Measurements from ENCODE around the gene NBAS. TPM values are rescaled to one million over a fixed set of nuclear protein-coding genes. Genes with fewer than 3 reads are reported as not detected.
A peak's percentile ranks its signal among the peaks of the same experiment; 100 is the strongest.

The NBAS gene
- total and polyA plus RNA-seq, 5 experiments from 2014 or later: 19.0 to 35.0 (median 20.6) TPM

DNA sequence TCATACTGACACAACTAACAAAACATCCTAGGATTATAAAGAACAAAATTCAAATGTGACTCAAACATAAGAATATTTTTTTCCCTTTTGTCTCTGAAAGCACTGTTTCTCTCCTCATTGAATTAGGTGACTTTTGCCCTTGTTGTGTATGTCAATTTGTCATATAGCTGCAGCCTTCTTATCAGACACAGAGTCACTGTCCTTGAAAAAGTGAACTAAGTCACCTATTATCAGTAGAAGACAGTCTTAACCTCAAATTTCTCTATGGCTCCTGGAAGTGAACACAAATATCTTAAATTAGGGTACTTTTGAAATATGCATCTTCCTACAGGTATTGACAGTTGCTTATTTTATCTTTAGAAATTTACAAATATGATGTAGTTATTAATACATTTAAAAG lies 360.6 kb downstream of the NBAS start:
- DNase-seq (no peak), ATAC-seq (no peak)
- POLR2A ChIA-PET: no interaction called here
- Mint-ChIP-seq H3K9me3 (peaks cover 0 to 10% (median 3%) of the 10 kb centered on the region in 9 donors), H3K4me3 (no peak overlapping the region), H3K4me1 (no peaks in the 10 kb centered on the region), H3K27ac (no peak overlapping the region), H3K27me3 (no peaks in the 10 kb centered on the region), H3K36me3 (peaks cover 12 to 23% (median 16%) of the 10 kb centered on the region in 3 donors)

DNA sequence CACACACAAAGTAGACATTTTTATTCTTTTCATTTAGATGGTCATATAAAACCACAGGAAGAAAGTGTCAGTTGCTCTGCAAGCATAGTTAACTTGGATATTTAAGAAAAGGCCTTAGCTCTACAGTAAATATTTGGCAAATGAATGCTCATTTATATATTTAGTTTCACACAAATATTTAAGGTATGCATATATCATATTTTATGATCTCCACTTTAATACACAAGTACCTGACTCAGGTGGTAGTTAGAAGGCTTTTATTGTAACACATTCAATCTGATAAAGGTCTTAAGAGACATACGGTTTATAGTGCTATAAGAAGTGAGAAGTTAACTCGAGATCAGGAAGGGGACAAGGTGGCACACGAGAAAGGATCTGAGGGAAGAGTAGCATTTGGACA lies 363.1 kb downstream of the NBAS start:
- Mint-ChIP-seq H3K36me3 (peaks cover 0 to 15% (median 4%) of the 10 kb centered on the region in 3 donors), H3K4me1 (peaks cover 0 to 1% (median 0%) of the 10 kb centered on the region in 4 donors), H3K4me3 (no peak overlapping the region), H3K27ac (peak overlapping the region in 1 of 10 donors; percentile 11), H3K27me3 (no peaks in the 10 kb centered on the region), H3K9me3 (no peaks in the 10 kb centered on the region)
- DNase-seq: no peak
- no peak for ATAC-seq
- POLR2A ChIA-PET: no interaction called here

DNA sequence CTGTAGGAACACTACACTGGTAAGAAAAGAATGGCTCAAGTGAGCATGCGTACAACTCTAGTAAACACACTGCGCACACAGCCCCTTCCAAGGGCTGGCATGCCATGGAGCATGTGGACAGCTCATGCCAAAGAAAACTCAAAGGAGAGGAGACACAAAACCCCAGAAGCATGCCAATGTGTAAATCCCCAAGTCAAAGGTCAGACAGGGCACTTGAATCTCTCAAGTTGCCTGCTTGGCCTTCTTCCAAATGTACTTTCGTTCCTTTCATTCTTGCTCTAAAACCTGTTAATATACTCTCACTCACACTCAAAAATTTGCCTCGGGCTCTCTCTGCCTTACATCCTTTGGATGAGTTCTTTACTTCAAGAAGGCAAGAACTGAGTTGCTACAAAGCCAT lies 365.3 kb downstream of the NBAS start:
- DNase-seq (no peak), ATAC-seq (no peak)
- H3K27me3 Mint-ChIP-seq: no peaks in the 10 kb centered on the region
- H3K4me3 Mint-ChIP-seq: no peak overlapping the region
- H3K36me3 Mint-ChIP-seq: peaks cover 0 to 25% (median 4%) of the 10 kb centered on the region in 3 donors
- peaks cover 0 to 1% (median 0%) of the 10 kb centered on the region in 4 donors for H3K4me1 Mint-ChIP-seq
- POLR2A ChIA-PET: no interaction called here
- H3K27ac Mint-ChIP-seq: no peak overlapping the region
- H3K9me3 Mint-ChIP-seq: no peaks in the 10 kb centered on the region

DNA sequence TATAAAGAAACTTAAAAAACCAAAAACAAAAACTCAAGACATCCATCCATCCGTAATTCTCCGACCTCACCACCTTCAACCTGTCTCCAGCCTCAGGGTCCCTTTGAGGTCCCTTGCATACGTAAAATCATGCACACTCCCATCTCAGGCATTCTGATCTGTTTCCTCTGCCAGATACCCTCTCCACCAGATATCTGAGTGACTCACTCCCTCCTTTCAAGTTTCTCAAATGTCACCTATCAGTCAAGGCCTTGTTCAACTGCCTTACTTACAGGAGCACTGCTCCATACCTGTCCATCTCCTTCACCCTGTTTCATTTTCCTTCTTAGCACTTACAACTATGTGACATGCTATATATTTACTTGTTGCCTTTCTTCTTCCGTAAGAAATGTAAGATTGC lies 369.3 kb downstream of the NBAS start:
- POLR2A ChIA-PET: no interaction called here
- H3K27me3 Mint-ChIP-seq: no peaks in the 10 kb centered on the region
- no peak for DNase-seq
- H3K4me3 Mint-ChIP-seq: no peak overlapping the region
- peaks cover 0 to 46% (median 19%) of the 10 kb centered on the region in 3 donors for H3K36me3 Mint-ChIP-seq
- ATAC-seq: no peak
- peak overlapping the region in 1 of 10 donors; percentile 14 for H3K27ac Mint-ChIP-seq
- H3K4me1 Mint-ChIP-seq: peaks cover 0 to 1% (median 0%) of the 10 kb centered on the region in 4 donors
- no peaks in the 10 kb centered on the region for H3K9me3 Mint-ChIP-seq

DNA sequence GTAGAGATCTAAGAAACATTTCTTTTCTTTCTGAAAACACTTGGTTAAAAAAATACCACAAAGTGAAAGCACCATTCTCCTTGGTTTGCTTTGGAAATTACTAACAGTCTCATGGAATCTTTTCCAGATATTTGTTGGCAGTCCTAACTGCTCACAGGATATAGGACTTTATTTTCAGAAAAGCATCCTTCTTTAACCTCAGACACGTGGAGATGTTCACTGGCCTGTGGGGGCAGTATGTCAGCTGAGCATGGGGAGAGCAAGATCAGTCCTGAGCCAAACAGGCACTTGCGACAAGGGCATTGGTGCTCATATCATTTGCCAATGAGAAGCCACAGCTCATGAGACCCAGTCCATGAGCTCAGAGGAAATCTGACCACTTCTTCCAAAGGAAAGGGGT lies 371.9 kb downstream of the NBAS start:
- Mint-ChIP-seq H3K4me1 (peaks cover 0 to 1% (median 0%) of the 10 kb centered on the region in 4 donors), H3K9me3 (no peaks in the 10 kb centered on the region), H3K27me3 (no peaks in the 10 kb centered on the region), H3K27ac (no peak overlapping the region), H3K36me3 (peaks cover 6 to 61% (median 35%) of the 10 kb centered on the region in 3 donors), H3K4me3 (no peak overlapping the region)
- DNase-seq: no peak
- ATAC-seq: no peak
- POLR2A ChIA-PET: no interaction called here

DNA sequence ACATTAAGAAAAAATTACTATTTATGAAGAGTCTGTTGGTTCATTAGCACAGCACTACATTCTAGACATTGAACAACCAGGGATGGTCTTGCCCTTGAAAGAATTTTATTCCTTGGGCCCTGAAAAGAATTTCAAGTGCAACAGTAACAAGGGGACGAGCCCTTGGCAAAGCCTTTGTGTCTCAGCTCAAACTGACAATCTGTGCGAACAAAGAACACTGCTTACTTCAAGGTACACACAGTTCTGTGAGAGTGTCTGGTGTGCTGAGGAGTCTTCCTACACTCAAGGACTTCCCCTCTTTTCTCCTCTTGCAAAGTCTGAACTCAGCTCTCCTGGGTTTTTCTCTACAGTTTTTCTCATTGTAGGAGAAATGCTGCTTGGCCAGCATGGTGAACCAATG lies 373.4 kb downstream of the NBAS start:
- H3K36me3 Mint-ChIP-seq: peaks cover 6 to 66% (median 41%) of the 10 kb centered on the region in 3 donors
- H3K27me3 Mint-ChIP-seq: no peaks in the 10 kb centered on the region
- peak overlapping the region in 1 of 10 donors; percentile 32 for H3K27ac Mint-ChIP-seq

DNA sequence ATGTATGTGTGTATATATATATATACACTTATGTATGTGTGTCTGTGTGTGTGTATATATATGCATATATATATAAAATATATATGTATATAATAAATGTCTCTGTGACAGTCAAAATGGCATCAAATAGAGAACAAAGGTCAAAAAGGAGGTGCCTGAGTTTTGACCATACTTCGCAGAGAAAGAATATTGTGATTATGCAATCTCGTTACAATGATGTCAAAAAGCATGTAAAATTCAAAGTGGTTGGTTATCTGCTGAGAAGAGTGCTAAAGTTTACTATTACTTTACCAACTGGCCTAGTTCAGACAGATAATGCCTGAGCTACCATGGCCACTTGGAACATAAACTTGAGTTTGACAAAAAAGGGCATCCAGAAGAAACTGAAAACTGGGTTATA lies 375.0 kb downstream of the NBAS start:
- no peak overlapping the region for H3K4me3 Mint-ChIP-seq
- no peak for DNase-seq
- H3K27ac Mint-ChIP-seq: no peak overlapping the region
- no peak for ATAC-seq
- H3K4me1 Mint-ChIP-seq: peaks cover 0 to 2% (median 0%) of the 10 kb centered on the region in 4 donors
- H3K27me3 Mint-ChIP-seq: no peaks in the 10 kb centered on the region
- no peaks in the 10 kb centered on the region for H3K9me3 Mint-ChIP-seq
- POLR2A ChIA-PET: no interaction called here
- H3K36me3 Mint-ChIP-seq: peaks cover 12 to 63% (median 50%) of the 10 kb centered on the region in 3 donors

More for the DNA sequence above, 373.4 kb downstream of the NBAS start:
- Mint-ChIP-seq H3K4me1 (no peaks in the 10 kb centered on the region), H3K4me3 (no peak overlapping the region), H3K9me3 (no peaks in the 10 kb centered on the region)
- no peak for DNase-seq
- POLR2A ChIA-PET: no interaction called here
- ATAC-seq: no peak

DNA sequence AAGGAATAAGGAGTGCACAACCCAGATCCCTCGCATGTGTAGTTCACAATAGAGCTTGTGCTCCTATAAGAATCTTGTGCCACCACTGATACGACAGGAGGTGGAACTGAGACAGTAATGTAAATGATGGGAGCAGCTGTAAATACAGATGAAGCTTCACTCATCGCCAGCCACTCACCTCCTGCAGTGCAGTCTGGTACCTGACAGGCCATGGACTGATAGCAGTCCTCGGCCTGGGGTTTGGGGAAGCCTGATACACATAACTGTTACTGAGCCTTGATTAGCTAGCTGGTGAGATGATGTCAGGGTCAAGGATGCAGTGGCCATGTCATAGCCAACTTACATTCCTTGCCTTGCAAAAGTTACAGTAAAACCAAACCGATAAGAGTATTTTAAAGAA lies 376.6 kb downstream of the NBAS start:
- Mint-ChIP-seq H3K27me3 (no peaks in the 10 kb centered on the region), H3K4me1 (peaks cover 0 to 2% (median 0%) of the 10 kb centered on the region in 4 donors), H3K36me3 (peaks cover 12 to 56% (median 47%) of the 10 kb centered on the region in 3 donors), H3K4me3 (no peak overlapping the region), H3K27ac (peak overlapping the region in 1 of 10 donors; percentile 32), H3K9me3 (no peaks in the 10 kb centered on the region)
- POLR2A ChIA-PET: no interaction called here
- no peak for ATAC-seq
- no peak for DNase-seq

DNA sequence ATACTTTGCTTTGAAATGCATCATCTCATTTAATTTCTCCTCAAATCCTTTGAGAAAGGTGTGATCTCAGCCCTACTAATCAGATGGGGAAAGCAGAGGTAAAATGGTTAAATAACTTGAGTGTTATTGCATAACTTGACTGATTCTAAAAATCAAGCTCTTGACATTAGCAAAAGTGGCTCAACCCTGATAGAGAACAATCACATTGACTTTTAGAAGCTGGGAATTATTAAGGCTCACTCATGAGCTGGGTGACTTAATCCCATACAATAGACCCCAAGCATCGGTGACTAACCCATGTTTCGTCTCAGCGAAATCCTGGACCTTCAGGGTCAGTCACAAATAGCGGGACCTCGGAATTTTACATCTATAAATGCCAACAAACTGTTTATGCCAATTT lies 378.9 kb downstream of the NBAS start:
- POLR2A ChIA-PET: no interaction called here
- Mint-ChIP-seq H3K27me3 (no peaks in the 10 kb centered on the region), H3K4me1 (peaks cover 7 to 20% (median 20%) of the 10 kb centered on the region in 4 donors), H3K27ac (no peak overlapping the region), H3K4me3 (no peak overlapping the region), H3K36me3 (peaks cover 12 to 47% (median 38%) of the 10 kb centered on the region in 3 donors), H3K9me3 (no peaks in the 10 kb centered on the region)
- DNase-seq (no peak), ATAC-seq (no peak)

DNA sequence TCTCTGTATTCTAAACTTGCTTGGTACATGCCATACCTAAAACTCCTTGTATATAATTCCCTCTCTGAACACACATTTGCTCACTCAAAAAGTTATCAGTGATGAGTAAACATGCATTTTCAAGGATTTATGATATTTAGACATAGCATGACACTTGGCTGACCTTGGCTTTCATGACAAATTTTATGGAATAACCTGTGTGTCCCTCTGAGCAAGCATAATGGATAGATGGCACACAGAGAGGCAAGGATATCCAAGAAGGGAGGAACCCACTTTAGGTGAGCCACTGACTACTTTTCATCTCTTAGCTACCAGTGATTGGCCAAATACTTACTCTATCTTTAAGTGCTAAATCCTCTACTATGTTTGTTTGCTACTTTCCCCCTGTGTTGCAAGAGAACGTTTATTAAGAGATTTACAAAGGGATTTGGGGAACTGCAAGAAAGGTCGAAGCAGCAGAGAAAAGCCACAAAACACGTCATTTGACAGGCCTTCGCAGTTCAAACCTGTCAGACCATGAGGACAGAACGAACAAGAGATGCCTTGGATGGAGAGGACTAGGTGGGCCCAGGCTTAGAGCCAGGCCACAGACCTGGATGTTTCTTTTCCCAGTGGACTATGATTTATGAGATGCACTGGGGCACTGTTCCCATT lies 379.9 kb downstream of the NBAS start:
- no peaks in the 10 kb centered on the region for H3K9me3 Mint-ChIP-seq
- peaks cover 12 to 38% (median 37%) of the 10 kb centered on the region in 3 donors for H3K36me3 Mint-ChIP-seq
- no peak for ATAC-seq
- DNase-seq: no peak
- no peaks in the 10 kb centered on the region for H3K27me3 Mint-ChIP-seq
- H3K4me1 Mint-ChIP-seq: peaks cover 8 to 31% (median 30%) of the 10 kb centered on the region in 4 donors
- no peak overlapping the region for H3K4me3 Mint-ChIP-seq
- no peak overlapping the region for H3K27ac Mint-ChIP-seq
- POLR2A ChIA-PET: no interaction called here

DNA sequence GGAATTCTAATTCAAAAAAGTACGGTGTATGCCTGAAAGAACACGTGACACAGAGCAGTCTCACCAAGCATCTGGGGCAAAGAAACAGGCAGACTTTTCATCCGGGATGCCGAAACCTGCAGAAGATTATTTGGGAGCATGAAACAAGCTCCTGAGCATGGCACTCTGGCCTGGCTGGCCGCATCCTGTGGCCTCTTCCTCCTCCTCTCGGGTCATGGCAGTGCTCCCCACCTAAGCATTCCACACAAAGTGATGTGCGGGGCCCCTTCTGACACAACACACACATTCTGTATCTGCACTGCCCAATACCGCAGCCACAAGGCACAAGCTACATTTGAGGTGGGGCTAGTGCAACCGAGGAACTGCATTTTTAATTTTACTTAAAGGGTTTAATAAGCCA lies 380.8 kb downstream of the NBAS start:
- no peaks in the 10 kb centered on the region for H3K27me3 Mint-ChIP-seq
- H3K4me1 Mint-ChIP-seq: peaks cover 8 to 33% (median 31%) of the 10 kb centered on the region in 4 donors
- H3K9me3 Mint-ChIP-seq: no peaks in the 10 kb centered on the region
- ATAC-seq: no peak
- no peak overlapping the region for H3K4me3 Mint-ChIP-seq
- POLR2A ChIA-PET: no interaction called here
- H3K27ac Mint-ChIP-seq: no peak overlapping the region
- no peak for DNase-seq
- peaks cover 8 to 43% (median 41%) of the 10 kb centered on the region in 3 donors for H3K36me3 Mint-ChIP-seq

DNA sequence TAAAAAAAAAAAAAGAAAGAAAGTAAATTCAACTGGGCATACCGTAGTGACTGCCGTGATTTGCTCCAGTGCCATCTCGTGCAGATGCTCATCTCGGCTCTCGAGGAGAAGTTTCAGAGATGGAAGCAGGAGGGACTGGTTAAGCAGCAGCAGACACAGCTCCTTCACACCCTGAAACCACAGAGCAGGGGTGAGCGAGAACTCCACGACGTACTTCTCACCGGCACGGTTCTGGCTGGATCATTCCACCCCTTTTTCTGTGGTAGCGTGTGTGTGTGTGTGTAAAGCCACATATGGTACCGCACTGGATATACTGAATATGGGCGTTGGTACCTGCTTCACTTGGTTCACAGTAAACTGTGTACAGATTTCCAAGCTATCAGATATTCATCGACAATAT lies 382.2 kb downstream of the NBAS start:
- Mint-ChIP-seq H3K9me3 (no peaks in the 10 kb centered on the region), H3K27me3 (no peaks in the 10 kb centered on the region), H3K4me1 (peaks cover 9 to 33% (median 31%) of the 10 kb centered on the region in 4 donors), H3K36me3 (peaks cover 6 to 36% (median 32%) of the 10 kb centered on the region in 3 donors), H3K4me3 (peak overlapping the region in 1 of 10 donors; percentile 19), H3K27ac (no peak overlapping the region)
- POLR2A ChIA-PET: no interaction called here
- no peak for DNase-seq
- ATAC-seq: no peak

DNA sequence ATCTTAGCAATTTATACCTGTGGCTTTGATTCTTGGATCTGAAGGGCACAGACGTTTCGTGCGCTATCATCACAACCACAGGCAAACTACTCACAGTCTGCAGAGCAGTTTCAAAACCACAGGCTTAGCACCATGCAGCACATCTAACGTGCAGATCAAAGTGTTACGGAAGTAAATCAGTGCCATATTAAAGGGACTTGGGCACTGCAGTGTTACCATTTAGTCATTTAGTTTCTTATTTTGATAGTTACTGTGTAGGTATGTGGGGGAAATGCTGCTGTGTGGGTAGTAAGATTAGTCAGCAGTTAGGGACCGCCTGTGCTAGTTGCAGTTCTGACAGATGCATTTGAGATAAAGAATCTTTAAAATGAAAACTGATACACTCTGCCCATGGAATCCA lies 384.0 kb downstream of the NBAS start:
- no peaks in the 10 kb centered on the region for H3K27me3 Mint-ChIP-seq
- H3K27ac Mint-ChIP-seq: peak overlapping the region; percentile 1 to 91 (median 50)
- peak overlapping the region in 8 of 10 donors; percentile 6 to 59 (median 50) for H3K4me3 Mint-ChIP-seq
- POLR2A ChIA-PET: no interaction called here
- H3K4me1 Mint-ChIP-seq: peaks cover 12 to 33% (median 31%) of the 10 kb centered on the region in 4 donors
- DNase-seq: peak in 9 of 10 donors; percentile 18 to 80 (median 47)
- H3K9me3 Mint-ChIP-seq: no peaks in the 10 kb centered on the region
- ATAC-seq: peak; percentile 95 to 96
- H3K36me3 Mint-ChIP-seq: peaks cover 0 to 29% (median 26%) of the 10 kb centered on the region in 3 donors

DNA sequence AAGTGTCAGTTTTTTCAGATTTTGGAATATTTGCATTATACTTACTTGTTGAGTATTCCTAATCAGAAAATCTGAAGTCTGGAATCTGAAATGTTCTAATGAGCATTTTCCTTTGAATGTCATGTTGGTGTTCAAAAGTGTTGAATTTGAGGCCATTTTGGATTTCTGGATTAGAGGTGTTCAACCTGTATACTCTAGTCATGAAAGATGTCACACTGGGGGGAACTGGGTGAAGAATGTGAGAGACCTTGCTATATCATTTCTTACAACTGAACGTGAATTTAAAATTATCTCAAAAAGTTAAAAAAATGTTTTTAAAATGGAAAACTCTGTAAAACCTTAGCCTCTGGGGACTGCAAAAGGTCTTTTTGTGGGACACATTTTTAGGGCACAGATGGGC lies 384.5 kb downstream of the NBAS start:
- Mint-ChIP-seq H3K9me3 (no peaks in the 10 kb centered on the region), H3K36me3 (peaks cover 0 to 33% (median 25%) of the 10 kb centered on the region in 3 donors), H3K27me3 (no peaks in the 10 kb centered on the region), H3K27ac (peak overlapping the region in 7 of 10 donors; percentile 9 to 91 (median 73)), H3K4me3 (peak overlapping the region in 3 of 10 donors; percentile 52 to 59 (median 52)), H3K4me1 (peaks cover 12 to 33% (median 31%) of the 10 kb centered on the region in 4 donors)
- DNase-seq (no peak), ATAC-seq (no peak)
- POLR2A ChIA-PET: no interaction called here
